Endodermal cell (in vitro differentiated cells): ENCODE measurements around the gene KCND1. TPM values are rescaled to one million over a fixed set of nuclear protein-coding genes. Genes with fewer than 3 reads are reported as not detected.
A peak's percentile ranks its signal among the peaks of the same experiment; 100 is the strongest.

Source experiments
- DNase-seq: peaks from one replicate; pipeline ENCODE4 v3.0.0-alpha.2; 2017
- H3K27ac ChIP-seq: 2 replicates; pipeline ENCODE4 v1.5.1; 2013; ENCODE audit warnings: mild to moderate bottlenecking, low read depth, low read length, moderate library complexity
- H3K27me3 ChIP-seq: 2 replicates; pipeline ENCODE4 v1.6.1; 2013; ENCODE audit warnings: mild to moderate bottlenecking, low read length, moderate library complexity; ENCODE audit not compliant: insufficient read depth, control insufficient read depth, poor library complexity, severe bottlenecking
- H3K36me3 ChIP-seq: 2 replicates; pipeline ENCODE4 v1.7.0; 2013; ENCODE audit warnings: mild to moderate bottlenecking, low read length, moderate library complexity; ENCODE audit not compliant: control insufficient read depth, insufficient read depth
- H3K4me1 ChIP-seq: one replicate; pipeline ENCODE4 v1.7.0; 2013; ENCODE audit warnings: low read length; ENCODE audit not compliant: control insufficient read depth, insufficient read depth
- H3K4me3 ChIP-seq: 2 replicates; pipeline ENCODE4 v1.5.1; 2013; ENCODE audit warnings: mild to moderate bottlenecking, low read length, moderate library complexity
- H3K9ac ChIP-seq: 2 replicates; pipeline ENCODE4 v1.6.1; 2013; ENCODE audit warnings: mild to moderate bottlenecking, low read length, moderate library complexity; ENCODE audit not compliant: poor library complexity, severe bottlenecking; ENCODE audit errors: extremely low read depth
- H3K9me3 ChIP-seq: 2 replicates; pipeline ENCODE4 v1.6.1; 2013; ENCODE audit warnings: mild to moderate bottlenecking, low read length, moderate library complexity; ENCODE audit not compliant: control insufficient read depth
- H3K27ac Mint-ChIP-seq: 2 replicates; pipeline ENCODE4 v1.8.0; 2020; ENCODE audit warnings: mixed read lengths
- H3K27me3 Mint-ChIP-seq: 2 replicates; pipeline ENCODE4 v1.8.0; 2021; ENCODE audit warnings: mild to moderate bottlenecking, mixed read lengths; ENCODE audit not compliant: insufficient read depth
- H3K36me3 Mint-ChIP-seq: 2 replicates; pipeline ENCODE4 v1.8.0; 2020; ENCODE audit warnings: low read depth, mixed read lengths
- H3K4me1 Mint-ChIP-seq: 2 replicates; pipeline ENCODE4 v1.8.0; 2020; ENCODE audit warnings: mixed read lengths
- H3K4me3 Mint-ChIP-seq: 2 replicates; pipeline ENCODE4 v1.8.0; 2020; ENCODE audit warnings: mild to moderate bottlenecking, moderate library complexity, mixed read lengths
- H3K9me3 Mint-ChIP-seq: 2 replicates; pipeline ENCODE4 v1.8.0; 2020; ENCODE audit warnings: mild to moderate bottlenecking, mixed read lengths
- CTCF ChIP-seq: fragments of 200-600 bp; sonication (generic); conservative IDR thresholded peaks from 2 replicates; pipeline ENCODE4 v1.5.0; 2021; ENCODE audit warnings: antibody characterized with exemption, mild to moderate bottlenecking
- WGBS, 2 experiments: methylation state at CpG; one replicate each; pipeline versions ENCODE4 v1.1.5 to v1.1.7; 2013; ENCODE audit warnings: missing lambda C conversion rate in 2 of 2, mixed read lengths in 1 of 2; ENCODE audit not compliant: insufficient coverage in 1 of 2, insufficient read length in 1 of 2; 5-methylcytosine and 5-hydroxymethylcytosine counted together
- total RNA-seq, 2 donors: library from RNA; stranded (reverse); fragmentation: NEBNext Ultra II Directional in 1 of 2; extraction: Animal tissue kit (Norgen Biotek cat#: 25700) in 1 of 2; gene quantifications; 2 replicates in 1 of 2; 3 replicates in 1 of 2; pipeline ENCODE4 v1.2.1, GENCODE V29; 2021

The KCND1 gene
- total RNA-seq, 2 donors from 2014 or later = 3.6 to 7.0 TPM

GRCh38 chrX:48997865-48998264 is 26.2 kb upstream of the KCND1 start:
- Histone ChIP-seq H3K9ac (no peak overlapping the region), H3K9me3 (no peaks in the 10 kb centered on the region), H3K4me1 (no peaks in the 10 kb centered on the region), H3K4me3 (no peak overlapping the region), H3K27ac (no peak overlapping the region), H3K36me3 (peaks cover 28% of the 10 kb centered on the region), H3K27me3 (no peaks in the 10 kb centered on the region)
- H3K9me3 Mint-ChIP-seq = peaks cover 76% of the 10 kb centered on the region
- no peak overlapping the region for H3K27ac Mint-ChIP-seq
- no peak for TF ChIP-seq CTCF
- WGBS, 2 experiments = 92% methylated on average over 1 of the region's 1 CpG; no CpG with 5 or more reads in 1 of the 2 experiments
- DNase-seq = no peak
- H3K27me3 Mint-ChIP-seq = no peaks in the 10 kb centered on the region
- no peaks in the 10 kb centered on the region for H3K4me1 Mint-ChIP-seq
- peaks cover 47% of the 10 kb centered on the region for H3K36me3 Mint-ChIP-seq
- no peak overlapping the region for H3K4me3 Mint-ChIP-seq

GRCh38 chrX:48997455-48997854 is 25.8 kb upstream of the KCND1 start:
- no peak for TF ChIP-seq CTCF
- no peaks in the 10 kb centered on the region for H3K27me3 ChIP-seq
- peaks cover 28% of the 10 kb centered on the region for H3K36me3 ChIP-seq
- H3K4me3 ChIP-seq = no peak overlapping the region
- 93 to 97% methylated on average over 3 of the region's 3 CpGs for WGBS, 2 experiments
- Mint-ChIP-seq H3K27ac (no peak overlapping the region), H3K36me3 (peaks cover 50% of the 10 kb centered on the region), H3K27me3 (no peaks in the 10 kb centered on the region), H3K4me1 (no peaks in the 10 kb centered on the region), H3K4me3 (no peak overlapping the region), H3K9me3 (peaks cover 78% of the 10 kb centered on the region)
- H3K4me1 ChIP-seq = no peaks in the 10 kb centered on the region
- H3K9ac ChIP-seq = no peak overlapping the region
- DNase-seq = no peak
- H3K27ac ChIP-seq = no peak overlapping the region
- no peaks in the 10 kb centered on the region for H3K9me3 ChIP-seq

GRCh38 chrX:48996969-48997368 is 25.3 kb upstream of the KCND1 start:
- H3K9me3 ChIP-seq = no peaks in the 10 kb centered on the region
- H3K4me1 ChIP-seq = no peaks in the 10 kb centered on the region
- no peaks in the 10 kb centered on the region for H3K27me3 Mint-ChIP-seq

More at GRCh38 chrX:48996969-48997368, 25.3 kb upstream of the KCND1 start:
- Mint-ChIP-seq H3K9me3 (peaks cover 76% of the 10 kb centered on the region), H3K27ac (no peak overlapping the region), H3K4me3 (no peak overlapping the region), H3K4me1 (no peaks in the 10 kb centered on the region), H3K36me3 (peaks cover 53% of the 10 kb centered on the region)
- Histone ChIP-seq H3K27me3 (no peaks in the 10 kb centered on the region), H3K27ac (no peak overlapping the region), H3K4me3 (no peak overlapping the region), H3K36me3 (peaks cover 28% of the 10 kb centered on the region), H3K9ac (no peak overlapping the region)
- no peak for TF ChIP-seq CTCF
- WGBS, 2 experiments = 60 to 82% methylated on average over 1 to 6 of the region's 6 CpGs
- DNase-seq = peak; percentile 65
